Measurements from ENCODE around the gene TMEM182.

DNA sequence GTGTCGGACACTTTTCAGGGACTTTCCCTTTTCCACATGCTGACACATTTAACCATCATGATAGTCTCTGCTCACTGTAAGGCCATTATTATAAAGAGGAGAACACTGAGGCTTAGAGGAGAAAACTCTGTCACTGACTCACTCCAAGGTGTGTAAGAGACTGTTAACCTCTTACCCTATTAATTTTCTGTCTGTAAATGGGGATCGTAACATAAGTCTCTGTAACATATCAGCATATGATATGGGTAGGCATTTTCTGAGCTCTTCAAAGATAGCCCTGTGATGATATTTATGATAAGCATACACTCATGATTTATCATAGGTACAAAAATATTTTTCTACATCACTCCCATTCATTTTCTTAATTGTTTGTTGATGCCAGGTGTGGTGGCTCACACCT is 36.4 kb downstream of the TMEM182 start:
- TF ChIP-seq, protein P1, sequence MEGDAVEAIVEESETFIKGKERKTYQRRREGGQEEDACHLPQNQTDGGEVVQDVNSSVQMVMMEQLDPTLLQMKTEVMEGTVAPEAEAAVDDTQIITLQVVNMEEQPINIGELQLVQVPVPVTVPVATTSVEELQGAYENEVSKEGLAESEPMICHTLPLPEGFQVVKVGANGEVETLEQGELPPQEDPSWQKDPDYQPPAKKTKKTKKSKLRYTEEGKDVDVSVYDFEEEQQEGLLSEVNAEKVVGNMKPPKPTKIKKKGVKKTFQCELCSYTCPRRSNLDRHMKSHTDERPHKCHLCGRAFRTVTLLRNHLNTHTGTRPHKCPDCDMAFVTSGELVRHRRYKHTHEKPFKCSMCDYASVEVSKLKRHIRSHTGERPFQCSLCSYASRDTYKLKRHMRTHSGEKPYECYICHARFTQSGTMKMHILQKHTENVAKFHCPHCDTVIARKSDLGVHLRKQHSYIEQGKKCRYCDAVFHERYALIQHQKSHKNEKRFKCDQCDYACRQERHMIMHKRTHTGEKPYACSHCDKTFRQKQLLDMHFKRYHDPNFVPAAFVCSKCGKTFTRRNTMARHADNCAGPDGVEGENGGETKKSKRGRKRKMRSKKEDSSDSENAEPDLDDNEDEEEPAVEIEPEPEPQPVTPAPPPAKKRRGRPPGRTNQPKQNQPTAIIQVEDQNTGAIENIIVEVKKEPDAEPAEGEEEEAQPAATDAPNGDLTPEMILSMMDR (conservative IDR thresholded peaks at IDR 0.05; ENCODE audit: low read depth, low read length), result no peak
- TF ChIP-seq EZH2phosphoT487 (IDR thresholded peaks at IDR 0.05; ENCODE audit: borderline replicate concordance, low read length) (no peak), EZH2 (IDR thresholded peaks at IDR 0.05; ENCODE audit: low read length, unreplicated experiment) (no peak)

All from PC-3 (cell line).